Bronchial epithelial cell (primary cell): ENCODE data around the gene MYF6. TPM values are rescaled to one million over a fixed set of nuclear protein-coding genes. Genes with fewer than 3 reads are reported as not detected.
A peak's percentile ranks its signal among the peaks of the same experiment; 100 is the strongest.

ENCODE experiments used
- DNase-seq: peaks from one replicate; pipeline ENCODE4 v3.0.0-alpha.2; 2010; ENCODE audit warnings: low read depth
- FAIRE-seq: peaks from 2 replicates; lab custom pipeline; 2011; peaks lifted over from hg19 to GRCh38; lab: Jason Lieb, UNC
- H3K27me3 ChIP-seq: 2 replicates; pipeline ENCODE4 v1.5.1; 2011; ENCODE audit warnings: low read length; ENCODE audit not compliant: control insufficient read depth, insufficient read depth
- H3K36me3 ChIP-seq: 2 replicates; pipeline ENCODE4 v1.5.1; 2011; ENCODE audit warnings: low read length; ENCODE audit not compliant: control insufficient read depth, insufficient read depth
- H3K4me3 ChIP-seq: 2 replicates; pipeline ENCODE4 v1.5.1; 2011; ENCODE audit warnings: mild to moderate bottlenecking, low read depth, low read length, control low read depth
- total RNA-seq: library from RNA; depleted of rRNA; stranded (reverse); fragments of >200 nt; gene quantifications from 2 replicates; pipeline ENCODE4 v1.2.1, GENCODE V29; 2014
- TF ChIP-seq, protein P1 (sequence below): IDR thresholded peaks from 2 replicates; pipeline ENCODE4 v1.5.1; 2011; ENCODE audit warnings: mild to moderate bottlenecking, moderate library complexity, low read length, control low read depth, inconsistent platforms; ENCODE audit not compliant: insufficient read depth, severe bottlenecking

MYF6 gene
- total RNA-seq, 1 donor from 2014 or later = not detected

DNA sequence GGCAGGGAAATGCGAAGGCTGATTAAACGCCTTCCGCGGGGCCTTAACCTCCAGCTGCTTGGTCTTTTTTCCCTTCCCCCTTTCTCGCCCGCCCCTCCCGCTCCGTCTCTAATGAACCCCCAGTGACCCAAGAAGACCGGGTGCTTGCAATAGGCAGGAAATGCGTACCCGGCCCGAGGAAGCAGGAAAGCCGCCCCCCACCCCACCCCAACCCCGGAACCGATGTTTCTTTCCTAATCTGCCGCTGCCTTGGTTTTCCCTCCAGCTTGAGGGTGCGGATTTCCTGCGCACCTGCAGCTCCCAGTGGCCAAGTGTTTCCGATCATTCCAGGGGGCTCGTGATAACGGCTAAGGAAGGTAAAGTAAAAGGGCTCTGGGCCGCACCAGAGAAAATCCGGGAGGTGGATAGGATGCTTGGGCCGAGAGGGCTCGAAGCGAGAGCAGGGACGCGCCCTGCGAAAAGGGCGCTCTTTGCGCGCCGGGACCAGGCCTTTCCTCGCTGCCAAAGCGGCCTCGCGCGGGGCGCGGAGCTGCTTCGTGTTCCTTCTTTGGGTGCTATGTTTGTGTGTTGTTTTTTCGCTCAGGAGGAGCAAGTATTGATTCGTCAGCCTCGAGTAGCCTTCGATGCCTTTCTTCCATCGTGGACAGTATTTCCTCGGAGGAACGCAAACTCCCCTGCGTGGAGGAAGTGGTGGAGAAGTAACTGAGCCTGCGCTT lies 983 bp downstream of the MYF6 start:
- FAIRE-seq (no peak), DNase-seq (no peak)
- H3K4me3 ChIP-seq = no peak overlapping the region
- H3K36me3 ChIP-seq = no peaks in the 10 kb centered on the region
- TF ChIP-seq, protein P1, sequence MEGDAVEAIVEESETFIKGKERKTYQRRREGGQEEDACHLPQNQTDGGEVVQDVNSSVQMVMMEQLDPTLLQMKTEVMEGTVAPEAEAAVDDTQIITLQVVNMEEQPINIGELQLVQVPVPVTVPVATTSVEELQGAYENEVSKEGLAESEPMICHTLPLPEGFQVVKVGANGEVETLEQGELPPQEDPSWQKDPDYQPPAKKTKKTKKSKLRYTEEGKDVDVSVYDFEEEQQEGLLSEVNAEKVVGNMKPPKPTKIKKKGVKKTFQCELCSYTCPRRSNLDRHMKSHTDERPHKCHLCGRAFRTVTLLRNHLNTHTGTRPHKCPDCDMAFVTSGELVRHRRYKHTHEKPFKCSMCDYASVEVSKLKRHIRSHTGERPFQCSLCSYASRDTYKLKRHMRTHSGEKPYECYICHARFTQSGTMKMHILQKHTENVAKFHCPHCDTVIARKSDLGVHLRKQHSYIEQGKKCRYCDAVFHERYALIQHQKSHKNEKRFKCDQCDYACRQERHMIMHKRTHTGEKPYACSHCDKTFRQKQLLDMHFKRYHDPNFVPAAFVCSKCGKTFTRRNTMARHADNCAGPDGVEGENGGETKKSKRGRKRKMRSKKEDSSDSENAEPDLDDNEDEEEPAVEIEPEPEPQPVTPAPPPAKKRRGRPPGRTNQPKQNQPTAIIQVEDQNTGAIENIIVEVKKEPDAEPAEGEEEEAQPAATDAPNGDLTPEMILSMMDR = no peak
- H3K27me3 ChIP-seq = peaks cover 9% of the 10 kb centered on the region

DNA sequence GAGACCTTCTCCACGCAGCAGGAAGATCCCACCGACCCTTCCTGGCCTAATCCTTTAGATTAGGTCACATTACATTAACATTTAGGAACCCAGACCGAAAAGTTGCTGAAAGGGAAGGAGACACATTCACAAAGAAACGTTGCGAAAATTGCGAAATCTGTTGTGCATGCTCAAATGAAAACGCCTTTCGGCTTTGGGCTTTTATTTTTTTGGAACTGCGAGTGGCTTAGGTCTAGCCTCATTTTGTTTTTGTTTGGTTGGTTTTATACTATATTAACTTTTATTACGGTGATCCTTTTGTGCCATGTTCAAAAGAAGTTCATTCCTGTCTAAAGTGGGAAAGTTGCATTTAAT lies 1.5 kb downstream of the MYF6 start:
- H3K36me3 ChIP-seq = no peaks in the 10 kb centered on the region
- peaks cover 9% of the 10 kb centered on the region for H3K27me3 ChIP-seq
- DNase-seq (no peak), FAIRE-seq (no peak)
- TF ChIP-seq, protein P1 = no peak
- no peak overlapping the region for H3K4me3 ChIP-seq

DNA sequence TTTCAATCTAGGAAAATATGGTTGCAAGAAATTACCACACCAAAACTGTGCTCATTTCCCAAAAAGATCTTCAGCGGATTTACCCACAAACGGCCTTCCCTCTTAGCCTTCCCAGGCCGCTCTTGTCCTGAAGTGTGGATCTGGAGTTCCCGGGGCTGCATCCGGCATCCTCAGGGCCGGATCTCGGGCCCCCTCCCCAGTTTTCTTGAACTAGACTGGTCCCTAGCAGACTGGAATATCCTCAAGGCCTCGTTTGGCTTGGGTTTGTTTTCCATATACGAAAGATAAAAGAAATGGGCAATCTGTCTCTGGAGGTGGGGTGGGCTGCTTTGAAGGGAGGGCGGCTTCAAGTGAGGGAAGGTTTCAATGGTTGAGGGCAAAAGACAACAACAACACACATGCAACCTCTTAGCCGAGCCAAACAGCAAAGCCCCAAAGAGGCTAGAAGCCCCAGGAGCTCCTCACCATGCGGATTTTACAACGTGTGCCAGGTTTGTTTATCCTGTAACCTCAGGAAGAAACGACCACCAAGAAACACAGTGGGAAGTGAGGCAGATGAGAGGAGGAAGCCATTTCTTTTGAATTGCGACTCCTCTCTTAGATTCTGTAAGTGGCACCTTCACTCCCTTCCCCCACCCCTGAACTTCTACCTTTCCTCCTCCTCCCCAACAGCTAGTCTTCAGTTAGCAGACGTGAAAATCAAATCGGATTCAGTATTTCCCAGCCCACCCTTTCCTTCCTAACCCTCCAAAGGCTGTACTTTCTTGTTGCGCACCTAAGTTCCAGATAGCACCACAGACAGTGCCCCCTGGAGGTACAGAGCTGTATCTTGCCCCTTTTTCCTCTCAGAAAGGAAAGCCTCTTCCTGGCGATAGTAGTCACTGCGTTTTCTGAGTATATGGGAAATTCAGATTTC lies 2.6 kb downstream of the MYF6 start:
- DNase-seq = no peak
- Histone ChIP-seq H3K4me3 (no peak overlapping the region), H3K36me3 (no peaks in the 10 kb centered on the region), H3K27me3 (peaks cover 9% of the 10 kb centered on the region)
- TF ChIP-seq, protein P1 = peak; percentile 29
- no peak for FAIRE-seq

DNA sequence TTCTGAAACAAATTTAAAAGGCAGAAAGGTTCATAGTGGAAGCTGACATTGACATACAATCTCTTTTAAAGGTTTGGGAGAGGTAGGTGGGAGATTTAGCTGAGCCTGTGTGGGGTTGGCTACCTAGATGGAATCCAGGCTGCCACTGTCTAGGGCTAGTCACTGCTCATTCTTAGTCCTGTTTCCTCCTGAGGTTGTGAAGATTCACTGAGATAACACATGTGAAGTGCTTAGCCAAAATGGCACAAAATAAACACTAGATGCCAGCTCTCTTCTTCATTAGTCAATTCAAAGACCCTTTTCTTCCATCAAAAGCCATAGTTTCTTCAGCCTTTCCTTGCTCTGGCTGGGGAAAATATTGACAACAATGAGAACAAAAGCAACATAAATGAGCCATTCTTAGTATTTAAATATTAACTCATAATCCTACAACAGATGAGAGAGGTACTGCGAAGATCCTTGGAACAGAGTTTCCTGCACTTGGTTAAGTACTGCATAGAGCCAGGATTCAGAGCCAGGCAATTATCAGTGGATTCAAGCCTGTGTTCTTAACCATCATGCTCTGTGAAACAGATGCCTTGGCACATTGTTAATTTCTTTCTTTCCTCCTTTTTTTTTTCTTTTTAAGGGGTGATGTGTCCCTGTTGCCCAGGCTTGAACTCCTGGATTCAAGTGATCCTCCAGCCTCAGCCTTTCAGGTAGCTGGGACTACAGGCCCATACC lies 3.5 kb downstream of the MYF6 start:
- TF ChIP-seq, protein P1 = no peak
- FAIRE-seq (no peak), DNase-seq (no peak)
- Histone ChIP-seq H3K27me3 (peaks cover 10% of the 10 kb centered on the region), H3K4me3 (no peak overlapping the region), H3K36me3 (no peaks in the 10 kb centered on the region)

DNA sequence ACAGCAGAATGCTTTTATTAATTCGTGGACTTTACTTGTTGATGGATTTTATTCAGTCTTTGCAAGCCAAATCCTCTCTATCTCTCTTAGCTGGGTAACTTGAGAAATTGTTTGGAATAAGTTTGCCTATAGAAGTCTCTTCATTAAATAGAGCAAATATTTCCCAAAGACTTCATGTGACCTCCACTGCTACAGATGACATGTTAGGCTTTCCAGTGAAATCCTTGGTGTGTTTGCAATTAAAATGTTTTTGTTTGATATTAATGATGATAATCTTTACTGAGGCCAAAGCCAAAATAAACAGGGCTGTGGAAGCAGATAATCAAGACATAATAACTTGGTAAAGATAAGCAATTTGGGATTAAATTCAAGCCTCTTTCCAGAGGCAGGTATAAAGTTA lies 4.4 kb downstream of the MYF6 start:
- TF ChIP-seq, protein P1 = no peak
- Histone ChIP-seq H3K27me3 (peaks cover 12% of the 10 kb centered on the region), H3K36me3 (no peaks in the 10 kb centered on the region), H3K4me3 (no peak overlapping the region)
- DNase-seq (no peak), FAIRE-seq (no peak)
